SK-N-MC (cell line): Measurements from ENCODE around the gene CLASP1.

Source experiments
- DNase-seq: peaks from one replicate; pipeline ENCODE4 v3.0.0-alpha.2; 2011; ENCODE audit warnings: low read depth, low spot score
- H3K27ac ChIP-seq: fragments of 200-600 bp; sonication (generic); 2 replicates; pipeline ENCODE4 v1.5.1; 2016; ENCODE audit warnings: mixed run types
- H3K36me3 ChIP-seq: fragments of 200-600 bp; sonication (generic); 2 replicates; pipeline ENCODE4 v1.6.1; 2017; ENCODE audit warnings: antibody characterized with exemption, low read length, mixed read lengths; ENCODE audit not compliant: insufficient read depth
- H3K4me3 ChIP-seq: fragments of 200-600 bp; sonication (generic); 2 replicates; pipeline ENCODE4 v1.5.1; 2016
- H3K9ac ChIP-seq: fragments of 200-600 bp; sonication (generic); 2 replicates; pipeline ENCODE4 v1.8.0; 2017; ENCODE audit warnings: mixed run types, mixed read lengths; ENCODE audit not compliant: insufficient read length
- H3K9me3 ChIP-seq: fragments of 200-600 bp; sonication (generic); 2 replicates; pipeline ENCODE4 v1.6.1; 2017; ENCODE audit warnings: low read depth, mild to moderate bottlenecking, antibody characterized with exemption, low read length, moderate library complexity, mixed read lengths
- EZH2 ChIP-seq: fragments of 200-600 bp; sonication (generic); IDR thresholded peaks from one replicate; pipeline ENCODE4 v1.6.1; 2017; ENCODE audit warnings: antibody characterized with exemption
- FOXP2 ChIP-seq: optimal IDR thresholded peaks from 2 replicates; pipeline ENCODE3; 2011; ENCODE audit warnings: mild to moderate bottlenecking, moderate library complexity; ENCODE audit not compliant: insufficient read depth; ENCODE audit errors: extremely low read length, control extremely low read depth
- POLR2AphosphoS5 ChIP-seq: IDR thresholded peaks from 2 replicates; pipeline ENCODE4 v1.6.1; 2012; ENCODE audit warnings: mild to moderate bottlenecking, low read depth, low read length, borderline replicate concordance

CLASP1 gene

DNA sequence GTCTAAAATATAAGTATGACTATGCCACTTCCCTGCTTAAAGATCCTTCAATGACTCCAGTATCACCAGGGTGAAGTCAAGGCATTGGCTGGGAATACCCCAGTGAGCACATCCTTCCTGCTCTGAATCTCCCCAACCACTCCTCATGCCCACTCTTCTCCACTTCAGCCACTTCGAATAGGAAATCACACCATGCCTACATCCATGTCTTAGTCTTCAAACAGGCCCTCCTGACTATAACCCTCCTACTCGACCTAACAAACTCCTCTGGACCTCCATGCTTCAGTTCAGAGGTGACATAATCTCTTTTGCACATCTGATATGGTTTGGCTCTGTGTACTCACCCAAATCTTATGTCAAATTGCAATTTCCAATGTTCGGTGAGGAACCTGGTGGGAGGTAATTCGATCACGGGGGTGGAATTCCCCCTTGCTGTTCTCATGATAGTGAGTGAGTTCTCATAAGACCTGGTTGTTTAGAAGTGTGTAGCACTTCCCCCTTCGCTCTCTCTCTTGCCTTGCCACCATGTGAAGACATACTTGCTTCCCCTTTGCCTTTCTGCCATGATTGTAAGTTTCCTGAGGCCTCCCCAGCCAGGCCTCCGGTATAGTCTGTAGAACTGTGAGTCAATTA, 276.4 kb downstream of the CLASP1 start:
- no peak for DNase-seq
- H3K36me3 ChIP-seq, result peaks cover 34% of the 10 kb centered on the region
- H3K9me3 ChIP-seq, result no peaks in the 10 kb centered on the region
- H3K27ac ChIP-seq, result no peak overlapping the region
- H3K9ac ChIP-seq, result no peak overlapping the region
- H3K4me3 ChIP-seq, result no peak overlapping the region
- TF ChIP-seq FOXP2 (no peak), POLR2AphosphoS5 (no peak), EZH2 (no peak)

DNA sequence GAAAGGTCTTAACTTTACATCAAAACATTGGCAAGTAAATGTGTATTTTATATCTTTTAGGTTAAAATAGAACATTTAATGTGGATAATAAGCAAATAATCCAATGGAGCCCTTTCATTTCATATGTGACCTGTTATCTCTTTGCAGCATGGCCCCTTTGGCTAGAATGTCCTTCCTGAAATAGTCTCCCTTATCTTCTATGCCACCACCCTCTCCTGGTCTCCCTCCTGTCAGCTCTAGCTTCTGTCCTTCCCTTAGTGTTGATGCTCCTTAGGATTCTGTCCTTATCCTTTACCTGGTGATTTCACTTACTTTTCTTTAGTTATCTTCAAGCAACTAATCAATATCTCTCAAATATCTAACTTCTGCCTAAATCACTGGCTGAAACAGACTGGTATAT, 277.2 kb downstream of the CLASP1 start:
- no peak for DNase-seq
- H3K4me3 ChIP-seq, result no peak overlapping the region
- no peak overlapping the region for H3K9ac ChIP-seq
- no peaks in the 10 kb centered on the region for H3K9me3 ChIP-seq
- TF ChIP-seq EZH2 (no peak), FOXP2 (no peak), POLR2AphosphoS5 (no peak)
- peaks cover 33% of the 10 kb centered on the region for H3K36me3 ChIP-seq
- no peak overlapping the region for H3K27ac ChIP-seq

DNA sequence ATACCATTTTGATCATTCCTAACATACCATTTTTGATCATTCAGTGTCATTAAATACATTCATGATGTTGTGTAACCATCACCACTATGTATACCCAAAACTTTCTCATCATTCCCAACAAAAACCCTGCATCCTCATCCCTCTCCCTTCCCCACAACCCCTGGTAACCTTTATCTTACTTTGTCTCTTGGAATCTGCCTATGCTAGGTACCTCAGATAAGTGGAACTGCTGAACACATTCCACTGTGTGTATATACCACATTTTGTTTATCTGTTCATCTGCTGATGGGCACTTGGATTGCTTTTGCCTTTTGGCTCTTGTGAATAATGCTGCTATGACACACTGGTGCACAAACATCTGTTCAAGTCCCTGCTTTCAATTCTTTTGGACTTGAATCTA, 280.4 kb downstream of the CLASP1 start:
- Histone ChIP-seq H3K9me3 (no peaks in the 10 kb centered on the region), H3K4me3 (no peak overlapping the region), H3K27ac (no peak overlapping the region), H3K9ac (no peak overlapping the region), H3K36me3 (peaks cover 13% of the 10 kb centered on the region; the same call in 1 of the 2 replicates)
- DNase-seq, result no peak
- TF ChIP-seq EZH2 (no peak), FOXP2 (no peak), POLR2AphosphoS5 (no peak)

DNA sequence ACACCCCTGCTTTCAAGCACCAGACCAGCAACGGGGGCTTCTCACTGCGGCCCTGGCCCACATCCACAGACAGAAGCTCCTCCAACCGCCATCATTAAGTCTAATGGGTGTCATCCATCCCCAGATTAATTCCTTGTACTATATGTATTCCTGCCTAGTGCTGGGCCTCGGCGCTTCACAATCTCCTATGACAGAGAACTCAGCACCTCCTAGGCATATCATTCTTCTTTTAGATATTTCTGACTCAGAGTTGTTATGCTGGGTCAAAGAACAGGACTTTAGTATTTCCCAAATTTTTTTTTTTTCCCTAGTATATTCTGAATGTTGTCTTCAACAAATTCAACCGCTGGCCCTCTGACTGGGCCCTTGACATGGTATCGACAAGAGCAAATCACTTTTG, 281.1 kb downstream of the CLASP1 start:
- TF ChIP-seq EZH2, result no peak
- TF ChIP-seq FOXP2, result no peak
- TF ChIP-seq POLR2AphosphoS5, result no peak
- no peak overlapping the region for H3K9ac ChIP-seq
- no peaks in the 10 kb centered on the region for H3K9me3 ChIP-seq
- no peak for DNase-seq
- no peak overlapping the region for H3K27ac ChIP-seq
- H3K4me3 ChIP-seq, result no peak overlapping the region
- peaks cover 13% of the 10 kb centered on the region; the same call in 1 of the 2 replicates for H3K36me3 ChIP-seq

DNA sequence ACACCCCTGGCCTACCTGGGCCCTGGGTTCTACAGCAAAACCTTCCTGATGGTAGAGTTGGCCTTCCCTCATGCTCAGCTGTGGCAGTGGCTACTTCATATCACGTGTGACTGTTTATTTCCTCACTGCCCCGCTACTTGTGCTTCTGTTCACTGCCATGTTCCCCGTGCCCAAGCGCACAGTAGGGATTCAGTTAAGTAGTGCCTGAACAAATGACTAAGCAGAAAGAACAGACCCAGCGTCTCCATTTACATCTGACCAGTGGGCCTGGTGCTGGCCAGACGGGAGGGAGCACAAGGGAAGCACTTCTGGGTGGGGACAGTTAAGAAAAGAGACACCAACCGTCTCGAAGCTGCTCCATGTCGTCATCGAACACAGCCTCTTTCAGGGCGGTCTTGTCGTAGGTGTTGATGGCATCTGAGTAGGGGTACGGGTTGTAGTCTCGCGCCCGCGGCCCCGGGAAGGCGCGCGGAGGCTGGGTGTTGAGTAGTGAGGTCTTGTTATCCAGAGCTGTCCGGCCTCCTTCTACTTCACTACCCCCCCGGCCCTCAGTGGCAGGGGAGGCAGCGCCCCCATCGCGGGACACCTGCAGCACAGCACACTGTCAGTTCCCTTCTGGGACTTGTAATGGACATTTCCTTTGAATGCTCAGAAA, 281.9 kb downstream of the CLASP1 start:
- Histone ChIP-seq H3K9me3 (no peaks in the 10 kb centered on the region), H3K27ac (no peak overlapping the region), H3K9ac (no peak overlapping the region), H3K4me3 (no peak overlapping the region), H3K36me3 (peaks cover 20% of the 10 kb centered on the region; the same call in 1 of the 2 replicates)
- TF ChIP-seq EZH2 (no peak), FOXP2 (no peak), POLR2AphosphoS5 (no peak)
- DNase-seq, result no peak

DNA sequence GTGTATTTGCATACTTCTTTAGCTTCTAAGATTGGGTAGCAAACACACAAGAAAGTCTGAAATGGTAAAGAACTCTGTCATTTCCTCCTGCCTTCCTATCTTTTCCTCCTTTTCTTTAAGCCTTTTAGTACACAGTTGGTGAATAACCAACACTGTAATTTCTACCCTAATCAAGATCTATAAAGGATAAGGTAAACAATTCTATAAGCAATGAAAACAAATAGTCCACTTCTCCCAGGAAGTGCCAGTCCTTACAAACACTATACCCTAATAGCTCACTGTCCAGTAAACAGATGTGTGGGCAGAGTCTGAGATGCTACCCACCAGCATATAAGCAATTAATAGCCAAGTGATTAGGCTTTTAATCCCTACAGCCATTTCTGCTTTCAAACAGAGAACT, 283.2 kb downstream of the CLASP1 start:
- Histone ChIP-seq H3K9me3 (no peaks in the 10 kb centered on the region), H3K36me3 (peaks cover 25% of the 10 kb centered on the region; the same call in 1 of the 2 replicates), H3K9ac (no peak overlapping the region), H3K4me3 (no peak overlapping the region), H3K27ac (no peak overlapping the region)
- TF ChIP-seq FOXP2 (no peak), POLR2AphosphoS5 (no peak), EZH2 (no peak)
- no peak for DNase-seq

DNA sequence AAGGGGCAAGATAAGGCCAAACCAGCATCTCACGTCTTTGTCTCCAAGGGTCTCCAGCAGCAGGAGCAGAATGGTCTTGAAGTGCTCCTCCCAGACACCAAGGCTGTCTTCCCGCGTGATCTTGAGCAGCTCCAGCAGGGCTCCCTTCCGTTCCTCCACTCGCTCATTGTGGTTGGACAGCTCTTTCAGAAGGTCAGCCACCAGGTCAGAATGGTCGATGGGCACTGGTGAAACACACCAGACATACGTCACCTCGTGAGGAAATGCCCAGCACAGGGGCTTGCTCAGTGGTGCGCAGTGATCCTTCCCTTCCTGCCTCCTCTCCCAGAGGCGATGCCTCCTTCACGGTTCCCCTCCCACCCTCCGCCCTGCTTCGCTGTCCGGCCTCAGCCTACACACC, 284.2 kb downstream of the CLASP1 start:
- TF ChIP-seq POLR2AphosphoS5, result no peak
- TF ChIP-seq EZH2, result no peak
- no peak for TF ChIP-seq FOXP2

DNA sequence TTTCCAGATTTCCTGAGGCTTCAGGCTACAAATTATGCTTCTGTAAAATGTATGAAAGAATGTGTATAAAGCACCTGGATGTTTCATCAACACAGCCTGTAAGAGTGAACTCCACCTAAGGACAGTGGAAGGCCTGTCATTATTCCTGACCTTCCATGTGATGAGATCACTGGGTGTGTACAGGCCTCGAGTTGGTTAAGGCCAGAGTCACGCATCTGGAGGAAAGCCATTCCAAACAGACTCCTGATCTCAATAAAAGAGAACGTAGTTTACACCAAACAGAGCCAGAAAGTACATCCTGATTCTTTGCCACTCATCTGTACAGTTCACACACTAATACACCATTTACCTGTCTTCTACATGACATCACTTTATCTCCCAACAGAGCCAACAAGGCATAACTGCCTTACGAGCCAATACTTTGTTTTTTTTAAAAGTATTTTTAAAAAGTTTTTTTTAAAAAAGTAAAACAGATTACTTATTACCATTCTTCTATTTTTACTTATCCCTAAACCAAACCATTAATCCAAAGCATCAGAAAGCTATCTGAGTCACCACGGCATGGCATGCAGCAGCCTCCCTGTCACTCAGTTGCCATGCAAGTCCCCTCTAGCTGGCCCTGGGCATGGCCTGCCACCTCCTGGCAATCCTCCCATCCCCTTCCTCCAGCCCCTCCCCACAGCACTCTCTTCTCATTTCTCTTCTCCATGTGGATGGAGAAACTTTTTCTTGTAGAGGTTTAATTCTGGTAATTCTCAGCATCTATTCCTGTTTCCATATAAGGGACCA, 285.4 kb downstream of the CLASP1 start:
- H3K4me3 ChIP-seq, result no peak overlapping the region
- no peak overlapping the region for H3K9ac ChIP-seq
- H3K36me3 ChIP-seq, result peaks cover 25% of the 10 kb centered on the region; the same call in 1 of the 2 replicates
- TF ChIP-seq FOXP2, result no peak
- no peak for TF ChIP-seq EZH2
- TF ChIP-seq POLR2AphosphoS5, result no peak
- no peak overlapping the region for H3K27ac ChIP-seq
- no peaks in the 10 kb centered on the region for H3K9me3 ChIP-seq
- no peak for DNase-seq

More for the DNA sequence above, 284.2 kb downstream of the CLASP1 start:
- no peak overlapping the region for H3K4me3 ChIP-seq
- H3K36me3 ChIP-seq, result peaks cover 25% of the 10 kb centered on the region; the same call in 1 of the 2 replicates
- H3K27ac ChIP-seq, result no peak overlapping the region
- DNase-seq, result no peak
- no peaks in the 10 kb centered on the region for H3K9me3 ChIP-seq
- no peak overlapping the region for H3K9ac ChIP-seq
